Stimulated activated naive CD8-positive, alpha-beta T cell treated with anti-CD3 and anti-CD28 coated beads, Interleukin-15, Interleukin-2, amounts not matched to agents 100 U/mL and 50 U/mL, for 24 hours (primary cell): ENCODE results near the gene HTRA3.

Experiments
- ATAC-seq: fragments of 150-1000 bp; cut with Tn5 transposase; one replicate; pipeline ENCODE4 v1.10.0; 2021
- DNase-seq: peaks from one replicate; pipeline ENCODE4 v3.0.0; 2021

Gene HTRA3

DNA sequence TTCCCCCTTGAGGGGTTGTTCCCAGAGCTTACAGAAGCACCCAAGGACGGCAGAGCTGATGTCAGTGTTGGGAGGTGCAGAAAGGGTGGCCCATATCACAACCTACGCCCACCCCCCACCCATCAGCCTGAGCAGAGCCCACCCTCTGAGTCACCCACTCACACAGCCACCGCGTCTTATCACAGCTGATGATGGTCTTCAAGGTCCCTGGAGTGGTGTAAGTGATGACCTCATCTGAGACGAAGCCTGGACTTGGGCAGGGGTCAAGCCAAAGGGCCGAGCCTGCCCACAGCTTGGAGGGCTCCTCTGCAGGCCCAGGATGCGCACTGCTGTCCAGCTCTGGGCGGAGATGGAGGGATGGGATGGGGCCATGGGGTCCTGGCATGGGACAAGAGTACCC lies 3.0 kb upstream of the HTRA3 start:
- no peak for DNase-seq
- no peak for ATAC-seq

DNA sequence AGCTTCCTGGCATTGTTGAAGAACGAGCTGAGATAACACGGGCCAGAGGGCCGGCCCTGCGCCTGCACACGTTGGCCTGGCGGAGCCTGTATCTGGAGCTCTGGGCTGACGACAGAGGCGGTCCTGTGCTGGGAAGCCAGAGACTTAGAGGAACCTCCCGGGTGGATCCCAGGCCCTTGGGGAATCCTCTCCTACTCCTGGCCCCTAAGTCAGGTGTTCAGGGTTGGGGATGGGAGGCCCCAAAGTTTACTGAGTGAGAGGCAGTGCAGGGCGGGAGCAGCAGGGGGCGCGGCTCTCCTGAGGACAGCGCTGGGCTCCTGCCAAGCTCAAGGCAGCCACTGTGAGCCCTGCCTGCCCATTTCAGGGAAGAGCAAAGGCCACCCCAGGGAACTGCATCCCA lies 2.5 kb upstream of the HTRA3 start:
- peak; percentile 57 for DNase-seq

GRCh38 chr4:8268211-8268610 lies 1.3 kb upstream of the HTRA3 start:
- ATAC-seq = no peak

More for the DNA sequence above, 2.5 kb upstream of the HTRA3 start:
- peak; percentile 38 for ATAC-seq

DNA sequence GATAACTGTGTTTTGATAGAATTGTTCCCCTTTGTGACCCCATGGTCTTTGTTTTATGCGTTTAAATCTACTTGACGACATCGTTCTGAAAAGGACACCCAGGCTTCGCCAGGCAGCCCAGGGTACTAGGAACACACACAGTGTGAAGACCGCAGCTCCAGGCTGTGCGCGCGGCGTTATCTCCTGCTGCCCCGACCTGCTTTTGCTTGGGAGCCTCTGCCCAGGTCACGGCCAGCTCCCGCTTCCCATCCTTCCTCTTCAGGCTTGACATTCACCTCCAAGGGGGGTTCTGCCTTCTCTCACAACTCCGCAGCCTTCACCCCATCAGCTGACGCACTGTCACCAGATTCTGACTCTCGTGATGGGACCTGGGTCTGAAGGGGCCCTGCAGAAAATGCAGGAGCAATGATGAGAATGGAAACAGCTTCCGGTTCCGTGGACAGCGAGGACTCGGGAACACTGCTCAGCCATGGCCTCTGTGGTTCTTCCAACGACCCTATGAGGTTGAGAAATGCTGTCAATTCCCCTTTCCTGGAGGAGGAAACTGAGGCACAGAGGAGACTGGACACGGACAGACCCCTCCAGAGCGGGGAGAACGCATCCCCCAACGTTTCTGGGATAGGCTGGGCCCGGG lies 536 bp upstream of the HTRA3 start:
- ATAC-seq = no peak
- no peak for DNase-seq

More at GRCh38 chr4:8268211-8268610, 1.3 kb upstream of the HTRA3 start:
- no peak for DNase-seq

- DNase-seq = no peak
- no peak for ATAC-seq
Observed at GRCh38 chr4:8270418-8270771, 841 bp downstream of the HTRA3 start.

- DNase-seq = no peak
- no peak for ATAC-seq
Observed at GRCh38 chr4:8270912-8271815, 1.6 kb downstream of the HTRA3 start.

DNA sequence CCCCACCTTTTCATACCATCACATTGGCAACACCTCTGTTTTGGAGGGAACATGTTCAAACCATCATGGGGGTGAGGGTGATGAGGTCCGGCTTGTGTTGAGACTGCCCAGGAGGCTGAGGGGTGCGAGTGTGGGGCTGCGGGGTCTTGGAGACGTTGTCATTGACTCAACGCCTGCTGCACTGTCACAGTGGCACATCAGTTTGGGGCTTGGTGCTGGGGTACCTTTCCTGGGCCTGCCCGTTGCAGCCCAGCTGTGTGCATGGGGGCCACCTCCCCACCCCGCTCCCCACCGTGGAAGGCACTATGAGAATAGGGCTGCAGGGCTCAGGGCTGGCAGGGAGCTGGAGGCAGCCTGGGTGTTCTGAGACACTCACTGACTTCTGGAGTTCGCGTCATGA lies 2.3 kb downstream of the HTRA3 start:
- ATAC-seq (no peak), DNase-seq (no peak)

GRCh38 chr4:8272472-8273428 lies 3.2 kb downstream of the HTRA3 start:
- DNase-seq (no peak), ATAC-seq (no peak)

DNA sequence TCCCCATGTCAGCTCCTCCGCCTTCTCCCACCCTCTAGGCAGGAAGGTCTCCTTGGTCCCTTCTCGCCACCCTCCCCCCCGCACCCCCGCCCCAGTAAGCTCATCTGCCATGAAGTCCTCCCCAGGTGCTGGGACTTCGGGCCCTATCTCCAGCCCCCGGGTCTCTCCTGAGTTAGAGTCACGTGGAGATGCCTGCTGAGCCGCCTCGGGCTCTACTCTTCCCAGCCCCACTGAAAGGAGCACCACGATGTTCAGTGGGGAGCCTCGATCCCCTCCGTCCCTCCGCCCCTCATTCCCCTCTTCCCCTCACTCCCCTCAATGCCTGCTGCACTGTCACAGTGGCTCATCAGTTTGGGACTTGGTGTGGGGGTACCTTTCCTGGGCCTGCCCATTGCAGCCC lies 3.9 kb downstream of the HTRA3 start:
- no peak for DNase-seq
- ATAC-seq = no peak

DNA sequence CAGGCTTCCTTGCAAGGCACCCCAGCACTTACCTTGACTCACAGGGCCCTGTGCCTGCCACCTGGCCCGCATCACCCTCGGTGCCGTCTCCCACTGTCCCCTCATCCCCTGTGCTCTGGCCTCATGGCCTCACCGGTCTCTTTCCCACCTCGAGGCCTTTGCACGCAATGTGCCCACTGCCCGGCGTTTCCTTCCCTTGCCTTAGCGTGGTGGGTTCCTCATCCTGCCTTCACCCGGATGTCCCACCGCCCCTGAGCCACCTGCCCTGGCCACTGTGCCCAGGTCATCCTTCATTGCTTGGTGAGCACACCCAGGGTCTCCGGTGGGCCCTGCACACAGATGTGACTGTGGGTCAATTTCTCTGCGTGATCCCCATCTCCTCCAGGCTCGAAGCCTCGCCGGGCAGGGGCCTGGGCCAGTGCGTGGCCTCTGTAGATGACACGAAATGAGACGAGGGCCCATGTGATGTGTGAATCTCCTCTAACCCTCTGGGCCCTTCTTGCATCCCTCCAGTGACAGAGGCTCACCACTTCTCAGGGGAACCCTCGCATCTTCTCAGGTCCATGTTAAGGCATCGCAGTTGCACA lies 4.6 kb downstream of the HTRA3 start:
- no peak for ATAC-seq
- DNase-seq = no peak

- DNase-seq (no peak), ATAC-seq (no peak)
Observed at GRCh38 chr4:8274765-8275547, 5.4 kb downstream of the HTRA3 start.

- ATAC-seq = no peak
Observed at GRCh38 chr4:8275548-8275910, 6.0 kb downstream of the HTRA3 start.

DNA sequence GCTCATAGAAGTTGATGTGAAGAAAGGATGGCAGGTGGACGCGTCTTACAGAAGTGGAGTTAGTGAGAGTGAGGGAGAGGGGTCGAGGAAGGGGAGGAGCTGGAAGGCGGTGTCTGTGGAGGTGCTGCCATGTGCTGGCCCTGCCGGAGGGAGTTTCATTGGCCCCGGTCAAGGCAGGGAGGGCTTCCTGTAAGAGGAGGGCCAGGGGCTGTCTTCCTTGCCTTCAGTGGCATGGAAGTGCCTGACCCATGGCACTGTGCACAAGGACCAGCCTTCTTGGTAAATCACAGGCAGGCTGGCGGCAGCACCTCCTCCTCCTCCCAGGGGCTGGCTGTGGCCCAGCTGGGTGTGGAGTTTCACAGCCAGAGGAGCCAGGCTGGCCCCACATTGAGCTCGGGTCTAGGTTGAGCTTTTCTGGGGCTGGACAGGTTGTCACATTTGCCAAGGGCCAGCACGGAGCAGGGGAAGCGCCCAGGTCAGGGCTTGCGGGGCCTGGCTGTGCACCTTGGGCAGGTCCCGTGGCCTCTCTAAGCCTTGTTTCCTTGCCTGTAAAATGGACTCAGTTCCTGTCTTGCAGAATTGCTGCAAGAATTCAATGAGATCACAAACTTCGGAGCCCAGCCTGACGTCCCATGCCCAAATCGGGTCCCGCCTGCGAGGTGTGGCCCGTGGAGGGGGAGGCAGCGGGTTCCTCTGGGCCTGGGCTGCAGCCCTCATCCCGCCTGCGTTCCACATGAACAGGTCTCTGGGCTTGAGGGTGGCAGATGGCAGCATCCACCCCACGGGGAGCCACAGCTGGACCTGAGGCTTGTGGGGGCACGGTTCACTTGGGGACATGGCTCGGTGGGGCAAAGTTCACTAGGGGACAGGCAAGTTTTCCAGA lies 7.0 kb downstream of the HTRA3 start:
- no peak for DNase-seq

More at GRCh38 chr4:8275548-8275910, 6.0 kb downstream of the HTRA3 start:
- DNase-seq = no peak

DNA sequence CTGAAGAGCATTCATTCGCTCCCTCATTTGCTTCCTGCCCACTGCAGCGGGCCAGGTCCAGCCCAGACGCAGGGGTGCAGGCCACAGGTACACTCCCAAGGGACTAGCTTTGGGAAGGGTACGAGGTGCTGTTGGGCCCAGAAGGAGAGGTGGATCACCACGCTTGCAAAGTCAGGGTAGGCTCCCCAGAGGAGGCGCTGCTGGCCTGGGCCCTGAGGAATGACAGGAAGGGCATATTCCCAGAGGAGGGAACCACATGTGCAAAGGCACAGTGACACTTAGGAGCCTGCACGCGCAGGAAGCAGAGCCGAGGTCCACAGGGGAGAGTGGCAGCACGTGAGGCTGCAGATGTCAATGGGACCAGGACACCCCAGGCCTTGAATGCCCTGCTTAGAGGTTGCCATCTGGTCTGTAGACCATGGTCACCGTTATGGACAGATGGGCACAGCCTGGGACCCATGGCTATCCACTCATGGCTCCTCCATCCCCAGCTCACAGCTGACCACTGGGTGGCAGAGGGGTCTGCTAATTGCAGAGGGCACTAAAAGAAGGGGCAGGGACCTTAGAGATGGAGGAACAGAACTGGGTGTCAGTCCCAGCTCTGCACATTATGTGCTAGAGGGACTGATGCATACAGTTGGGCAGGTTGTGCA lies 7.9 kb downstream of the HTRA3 start:
- DNase-seq (no peak), ATAC-seq (no peak)

More for the DNA sequence above, 7.0 kb downstream of the HTRA3 start:
- ATAC-seq = no peak

DNA sequence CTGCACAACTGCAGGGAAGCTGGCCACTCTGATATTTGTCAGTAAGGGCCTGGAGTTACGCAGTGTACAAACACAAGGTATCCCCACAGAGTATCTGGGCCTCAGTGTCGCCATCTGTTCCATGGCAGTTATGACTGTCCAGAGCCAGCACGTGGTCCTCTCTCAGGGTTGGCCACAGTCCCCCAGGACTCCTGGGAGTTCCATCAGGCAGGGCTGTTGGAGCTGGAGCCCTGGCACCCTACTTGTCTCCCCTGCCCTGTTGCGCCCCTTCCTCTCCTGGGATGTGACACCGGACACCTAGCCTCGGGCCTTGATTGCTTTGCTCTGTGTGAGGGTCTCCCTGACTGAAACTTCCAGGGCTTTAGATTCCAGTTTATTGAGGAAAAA lies 8.4 kb downstream of the HTRA3 start:
- DNase-seq (no peak), ATAC-seq (no peak)

GRCh38 chr4:8278421-8279287 lies 9.1 kb downstream of the HTRA3 start:
- ATAC-seq = no peak
- DNase-seq = no peak

DNA sequence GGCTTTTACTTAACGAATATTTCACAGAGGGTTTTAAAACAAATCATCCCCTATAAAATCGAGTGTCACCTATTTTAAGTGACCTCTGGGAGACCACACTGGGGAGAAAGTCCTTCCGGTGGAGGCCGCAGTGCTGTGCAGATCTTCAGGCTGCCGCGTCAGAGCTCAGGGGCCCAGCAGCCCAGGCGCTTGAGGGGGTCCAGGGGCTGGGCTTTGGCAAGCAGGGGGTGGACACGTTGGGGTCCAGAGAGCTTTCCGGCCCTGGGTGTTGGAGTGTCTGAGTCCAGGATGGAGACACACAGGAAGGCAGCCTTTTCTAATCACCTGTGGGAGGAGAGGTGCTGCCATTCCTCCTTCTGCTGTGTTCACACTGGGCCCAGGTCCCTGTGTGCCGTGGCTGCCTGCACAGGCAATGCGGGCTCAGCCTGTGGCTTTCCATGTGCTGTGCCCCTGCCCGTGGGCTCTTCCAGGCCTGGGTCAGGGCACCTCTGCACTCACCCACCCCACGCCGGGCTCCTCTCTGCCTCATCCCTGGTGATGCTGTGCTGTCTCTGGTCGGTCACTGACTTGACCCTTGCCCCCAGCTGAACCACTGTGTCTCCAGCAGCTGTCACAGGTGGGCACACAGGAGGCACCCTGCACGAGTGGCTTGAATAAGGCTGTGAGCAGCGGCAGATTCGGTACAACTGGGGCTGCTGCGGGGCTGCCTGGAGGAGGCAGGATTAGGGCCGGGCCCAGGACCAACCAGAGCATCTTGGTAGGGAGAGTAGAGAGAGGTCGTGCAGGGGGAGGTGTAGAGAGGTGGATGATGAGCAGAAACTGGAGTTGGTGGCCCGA lies 10.0 kb downstream of the HTRA3 start:
- DNase-seq = no peak
- ATAC-seq = no peak
